Stimulated activated CD4-positive, alpha-beta T cell treated with anti-CD3 and anti-CD28 coated beads, Interleukin-4, amount 100 ng/mL, for 4 hours (primary cell): ENCODE data around the gene MGAT5.

Experiments used
- DNase-seq, 2 experiments: peaks; one replicate each; pipeline ENCODE4 v3.0.0-alpha.2; 2020

Gene MGAT5

DNA sequence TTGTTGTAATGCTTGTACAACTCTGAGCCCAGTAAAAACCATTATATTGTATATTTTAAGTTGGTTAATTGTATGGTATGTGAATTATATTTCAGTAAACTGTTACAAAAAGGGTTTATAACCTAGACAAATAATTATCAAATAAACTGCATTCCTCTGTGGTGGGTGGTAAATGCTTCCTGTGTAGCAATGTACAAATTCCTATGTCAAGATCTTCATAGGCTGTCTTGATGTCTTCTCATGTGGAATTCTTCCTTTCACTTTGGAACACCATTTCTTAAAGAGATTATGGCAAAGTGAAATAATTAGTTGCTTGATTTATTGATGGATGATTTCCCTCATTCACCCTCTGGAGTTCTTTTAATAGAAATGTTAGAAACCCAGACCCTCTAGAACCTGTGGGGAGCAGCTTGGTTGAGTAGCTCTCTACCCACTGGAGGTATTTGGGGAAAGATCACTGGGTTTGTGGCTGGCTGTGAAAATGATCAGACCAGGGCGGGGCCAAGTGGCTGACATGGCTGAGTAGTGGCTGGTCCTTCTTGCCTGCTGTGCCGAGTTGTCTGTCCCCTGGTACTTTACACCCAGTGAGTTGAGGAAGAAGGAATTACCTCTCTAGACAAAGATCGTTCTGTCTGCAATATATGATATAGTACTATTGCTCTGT, 22.4 kb upstream of the MGAT5 start:
- DNase-seq = no peak

DNA sequence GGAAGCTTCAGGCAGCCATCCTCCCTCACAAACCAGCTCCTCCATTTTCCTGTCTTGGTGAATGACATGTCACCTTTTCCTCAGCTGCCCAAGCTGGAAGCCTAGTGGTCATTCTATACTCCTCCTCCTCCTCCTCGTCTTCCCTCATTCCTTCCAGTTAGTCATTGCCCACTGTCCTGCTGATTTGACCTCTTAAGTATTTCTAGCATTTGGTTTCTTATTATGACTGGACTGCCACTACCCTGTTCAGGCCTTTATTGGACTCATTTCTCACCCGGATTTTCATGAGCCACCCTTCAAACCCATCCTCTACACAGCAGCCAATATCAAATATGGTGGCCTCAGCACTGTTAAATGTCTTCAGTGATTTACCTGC, 21.9 kb upstream of the MGAT5 start:
- DNase-seq = no peak

GRCh38 chr2:134232461-134232860, 21.4 kb upstream of the MGAT5 start:
- no peak for DNase-seq

- DNase-seq = no peak
Measured at GRCh38 chr2:134232868-134233727, 20.8 kb upstream of the MGAT5 start.

DNA sequence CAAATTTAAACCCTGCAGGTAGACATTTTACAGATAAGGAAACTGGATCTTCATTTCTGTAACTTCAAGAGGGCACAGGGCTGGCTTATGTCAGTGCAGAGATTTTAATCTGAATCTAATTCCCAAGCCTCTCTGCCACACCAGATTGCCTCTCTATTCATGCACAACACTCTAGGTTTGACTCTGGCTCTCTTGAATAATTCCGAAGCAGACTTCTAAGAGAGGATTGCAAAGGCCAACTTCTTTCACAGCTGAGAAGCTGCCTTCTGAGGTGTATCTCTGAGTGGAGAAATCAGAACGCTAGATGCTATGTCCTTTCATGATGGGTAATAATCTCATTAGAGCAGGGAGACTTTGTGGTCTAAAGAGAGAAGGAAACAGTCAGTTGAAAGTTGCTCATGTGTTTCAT, 20.1 kb upstream of the MGAT5 start:
- DNase-seq = no peak

DNA sequence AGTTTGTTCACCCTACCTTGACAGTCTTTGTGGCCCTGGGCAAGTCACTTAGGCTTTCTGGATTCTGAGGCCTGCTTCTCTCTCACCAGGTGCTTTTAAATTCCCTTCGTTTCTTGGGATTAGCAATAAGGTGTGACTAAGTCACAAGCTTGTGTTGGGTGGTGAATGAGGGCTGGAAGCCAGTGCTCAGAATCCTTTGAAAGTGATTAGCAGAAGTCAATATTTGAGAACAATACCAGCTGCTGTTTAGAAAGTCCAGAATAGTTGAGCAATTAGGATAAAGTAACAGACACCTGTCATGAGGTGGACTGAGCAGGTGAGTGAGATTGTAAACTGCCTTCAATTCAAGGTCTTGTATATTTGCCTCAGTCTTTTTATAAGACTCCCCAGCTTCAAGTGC, 19.3 kb upstream of the MGAT5 start:
- no peak for DNase-seq

DNA sequence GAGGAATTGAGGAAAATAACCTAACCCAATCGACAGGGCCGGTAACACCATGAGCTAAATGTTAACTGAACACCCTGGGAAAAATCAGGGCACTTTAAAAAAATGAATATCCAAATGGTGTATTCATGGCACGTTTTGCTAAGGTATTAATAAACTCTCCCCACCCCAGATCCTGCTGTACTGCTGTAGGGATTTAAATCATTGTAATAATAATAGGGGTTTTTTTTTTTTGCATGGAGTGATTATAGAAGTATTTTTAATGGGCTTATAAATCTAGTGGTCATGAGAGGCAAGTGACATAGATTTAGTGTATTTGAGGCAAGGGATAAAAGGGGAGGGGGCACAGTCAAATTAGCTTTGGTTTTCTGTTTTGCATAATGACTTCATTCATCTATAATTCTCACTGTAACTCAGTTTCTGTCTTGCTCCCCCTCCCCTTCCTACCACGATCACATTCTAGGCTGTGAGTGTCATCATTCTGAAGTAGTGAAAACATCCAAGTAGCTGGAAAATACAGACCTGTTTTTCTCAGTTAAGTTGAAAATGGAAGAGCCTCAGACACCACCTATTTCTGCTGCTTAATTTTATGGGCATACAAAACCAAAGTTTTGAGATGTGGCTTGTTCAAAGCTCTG, 18.2 kb upstream of the MGAT5 start:
- no peak for DNase-seq

DNA sequence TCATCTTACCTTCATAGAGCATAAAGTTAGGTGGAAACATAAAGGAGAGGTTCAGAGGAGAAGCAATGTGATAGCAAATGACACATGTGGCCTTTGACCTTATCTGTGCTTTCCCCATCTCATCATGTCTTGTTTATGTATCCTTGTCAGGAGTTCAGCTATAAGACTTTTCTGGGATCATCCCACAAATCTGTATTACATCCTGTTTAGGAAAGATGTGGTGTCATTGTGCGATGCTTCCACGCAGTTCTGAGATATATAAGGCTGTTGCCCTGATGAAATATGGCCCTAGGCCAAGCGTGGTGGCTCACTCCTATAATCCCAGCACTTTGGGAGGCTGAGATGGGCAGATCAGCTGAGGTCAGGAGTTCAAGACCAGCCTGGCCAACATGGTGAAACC, 15.5 kb upstream of the MGAT5 start:
- DNase-seq = no peak

DNA sequence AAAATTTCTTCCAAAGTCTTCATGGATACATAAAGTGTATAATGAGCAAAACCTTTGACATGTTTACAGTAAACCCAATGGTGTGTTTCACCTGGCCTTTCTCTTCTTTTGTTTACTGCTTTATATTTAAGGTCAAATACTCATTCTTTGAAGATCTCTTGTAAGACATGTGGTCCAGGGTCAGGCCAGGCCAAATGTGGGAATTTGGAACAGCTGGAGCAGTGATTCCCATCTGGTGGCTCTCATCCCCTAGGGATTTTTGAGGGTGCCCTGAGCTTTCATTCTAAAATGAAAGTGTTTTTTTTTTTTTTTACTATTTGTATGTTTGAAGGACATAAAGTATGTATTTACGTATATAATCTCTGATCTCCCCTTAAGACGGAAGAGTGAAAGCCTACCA, 13.8 kb upstream of the MGAT5 start:
- no peak for DNase-seq

DNA sequence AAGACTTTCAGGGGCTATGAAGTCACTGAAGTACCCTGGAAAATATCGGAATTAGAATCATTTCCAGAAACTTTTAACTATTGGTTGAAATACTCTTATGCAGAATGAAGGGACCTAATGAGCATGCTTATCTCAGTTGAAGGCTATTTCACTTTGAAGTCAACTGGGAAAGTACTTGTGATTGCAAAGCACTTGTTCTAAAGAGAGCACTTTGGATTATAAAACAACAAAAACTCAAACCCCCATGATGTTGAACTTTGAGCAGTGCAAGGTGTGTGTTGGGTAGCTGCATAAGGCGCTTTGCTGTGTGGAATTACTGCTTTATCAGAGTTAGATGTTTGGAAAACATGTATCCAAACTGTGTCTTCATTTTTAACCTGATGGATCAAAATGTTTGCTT, 12.0 kb upstream of the MGAT5 start:
- no peak for DNase-seq

DNA sequence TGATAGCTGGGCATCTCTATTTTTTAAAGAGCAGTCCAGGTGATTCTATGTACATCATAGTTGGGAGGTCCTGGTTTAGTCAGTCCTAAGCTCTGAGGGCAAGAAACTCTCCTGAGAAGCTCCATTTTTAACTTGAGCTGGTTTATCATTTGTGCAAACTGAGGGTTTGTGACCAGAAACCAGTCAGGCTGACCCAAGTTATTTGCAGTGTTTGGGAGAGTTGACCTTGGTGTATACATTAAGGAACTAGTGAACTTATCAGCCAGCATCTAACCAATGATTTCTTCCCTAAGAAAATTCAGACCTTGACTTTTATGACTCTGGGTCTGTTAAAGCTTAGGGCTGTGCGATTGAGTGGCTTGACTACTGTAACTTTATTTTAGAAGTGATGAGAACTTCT, 10.6 kb upstream of the MGAT5 start:
- no peak for DNase-seq

DNA sequence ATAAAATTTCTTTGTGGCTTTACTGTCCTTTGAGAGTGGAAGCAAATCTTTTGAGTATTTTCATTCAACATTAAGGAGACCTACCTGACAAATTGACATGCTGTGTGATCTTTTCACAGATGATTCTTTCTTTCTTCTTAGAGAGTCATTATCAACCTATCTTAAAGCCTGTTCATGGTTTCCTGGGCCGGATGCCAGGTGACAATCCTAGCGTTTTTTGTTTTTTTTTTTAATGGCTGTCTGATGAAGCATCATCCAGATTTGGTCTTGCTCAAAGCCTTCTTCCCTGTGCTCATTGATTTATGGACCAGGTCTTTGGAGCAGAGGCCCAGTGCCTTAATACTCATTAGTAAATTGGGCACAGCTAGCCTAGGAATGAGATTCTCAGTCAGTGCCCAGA, 9.8 kb upstream of the MGAT5 start:
- DNase-seq = no peak

- DNase-seq = no peak
Measured at GRCh38 chr2:134244587-134244986, 9.3 kb upstream of the MGAT5 start.

GRCh38 chr2:134245340-134245984, 8.4 kb upstream of the MGAT5 start:
- DNase-seq = peak; percentile 66 to 72

- DNase-seq = no peak
Measured at GRCh38 chr2:134246154-134246874, 7.6 kb upstream of the MGAT5 start.

DNA sequence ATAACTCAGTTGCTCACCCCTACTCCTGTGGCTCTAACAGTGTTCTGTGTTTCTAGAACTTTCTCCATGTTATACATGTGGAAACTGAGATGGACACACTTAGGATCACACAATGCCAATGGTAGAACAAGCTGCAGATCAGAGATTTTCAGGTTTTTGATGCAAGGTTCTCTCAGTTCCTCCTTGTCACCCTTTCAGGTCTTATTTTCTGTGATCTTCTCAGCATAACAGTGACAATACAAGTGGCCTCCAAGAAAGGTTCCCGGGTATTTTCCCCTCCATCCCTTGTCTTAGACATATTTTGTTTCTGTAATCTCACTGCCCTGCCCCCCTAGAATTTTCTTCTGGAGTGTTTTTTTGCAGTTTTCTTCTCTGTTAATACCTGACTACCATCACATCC, 6.2 kb upstream of the MGAT5 start:
- no peak for DNase-seq

- no peak for DNase-seq
Measured at GRCh38 chr2:134248913-134249312, 5.0 kb upstream of the MGAT5 start.

GRCh38 chr2:134249755-134250154, 4.1 kb upstream of the MGAT5 start:
- no peak for DNase-seq

- DNase-seq = no peak
Measured at GRCh38 chr2:134250840-134251461, 2.9 kb upstream of the MGAT5 start.

DNA sequence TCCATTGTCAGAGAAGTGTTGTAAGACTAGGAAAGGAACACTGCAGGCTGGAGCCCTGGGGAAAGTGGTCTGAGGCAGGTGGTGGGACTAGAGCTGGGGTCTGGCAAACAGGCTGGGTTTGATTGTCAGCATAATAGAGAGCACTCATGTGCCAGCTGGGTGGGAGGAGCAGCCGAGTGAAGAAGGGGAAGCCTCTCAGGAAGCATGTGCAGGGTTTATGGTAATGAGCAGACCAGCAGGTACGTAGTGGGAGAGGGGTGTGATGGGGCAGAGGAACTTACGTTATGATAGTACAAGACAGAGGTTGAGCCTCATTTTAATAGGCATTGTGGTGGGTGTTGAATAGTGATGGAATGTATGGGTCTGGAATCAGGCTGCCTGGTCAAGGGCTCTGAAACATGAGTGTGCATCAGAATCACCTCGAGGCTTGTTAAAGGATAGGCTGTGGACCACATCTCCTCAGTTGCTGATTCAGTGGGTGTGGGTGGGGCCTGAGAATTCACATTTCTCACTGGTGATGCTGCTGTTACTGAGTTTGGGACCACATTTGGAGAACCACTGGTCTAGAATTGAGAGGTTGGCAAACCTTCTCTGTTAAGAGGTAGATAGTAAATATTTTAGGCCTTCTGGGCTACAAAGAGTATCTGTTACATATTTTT, 1.7 kb upstream of the MGAT5 start:
- DNase-seq = peak in 1 of 2 experiments; percentile 14

DNA sequence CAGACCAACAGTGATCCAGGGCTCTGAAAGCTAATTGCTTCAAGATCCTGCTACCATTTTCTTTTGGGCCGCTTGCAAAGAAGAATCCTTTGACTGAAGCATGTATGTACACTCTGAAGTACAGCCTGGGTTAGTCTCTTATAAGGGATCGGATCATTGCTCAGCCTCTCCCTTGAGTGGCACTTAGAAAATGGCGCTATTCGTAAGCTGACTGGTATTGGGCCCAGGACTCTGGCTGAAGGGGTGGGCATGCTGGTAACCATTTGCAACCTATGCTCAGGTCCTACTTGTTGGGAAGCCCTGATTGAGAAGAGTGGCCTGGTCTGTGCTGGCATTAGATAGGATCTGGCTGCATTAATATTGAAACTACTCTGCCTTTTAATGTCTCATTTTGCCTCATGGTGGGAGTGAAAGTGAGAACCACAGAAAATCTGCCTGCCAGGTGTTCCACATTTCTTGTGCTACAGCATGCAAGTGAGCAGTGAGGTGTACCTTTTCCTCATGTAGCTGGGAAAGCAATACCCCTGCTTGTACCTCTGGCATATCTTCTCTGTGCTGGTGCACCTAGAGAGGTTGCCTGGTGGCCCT, 661 bp upstream of the MGAT5 start:
- DNase-seq = no peak
